ENCODE measurements around the gene AQP4. TPM values are rescaled to one million over a fixed set of nuclear protein-coding genes. Genes with fewer than 3 reads are reported as not detected.

The AQP4 gene
- total RNA-seq, 4 donors from 2014 or later, result 0.16 TPM; not detected in 3

GRCh38 chr18:26802330-26803200, 62.9 kb downstream of the AQP4 start:
- no peak for TF ChIP-seq CTCF (IDR thresholded peaks at IDR 0.05; ENCODE audit: low read depth)

Measured in subcutaneous adipose tissue (tissue), 4 donors.